Thyroid gland (tissue), 4 donors: ENCODE results near the gene COPE.

ENCODE experiments used
- POLR2A ChIP-seq, 2 donors: fragments of 450-650 bp; IDR thresholded peaks; one replicate each; pipeline ENCODE4 v1.6.1; 2017; ENCODE audit warnings: antibody characterized with exemption in 2 of 2, mild to moderate bottlenecking in 2 of 2, moderate library complexity in 1 of 2
- TF ChIP-seq, protein P1 (sequence below), 6 experiments: fragments of 200-600 bp in 3 of 6; fragments of 450-650 bp in 3 of 6; sonication (generic) in 3 of 6; IDR thresholded peaks; one replicate each; pipeline ENCODE4 v1.5.1; 2016 to 2019; ENCODE audit warnings: antibody characterized with exemption in 6 of 6, mild to moderate bottlenecking in 2 of 6, inconsistent platforms in 1 of 6, moderate library complexity in 1 of 6

- no peak for TF ChIP-seq POLR2A (IDR thresholded peaks at IDR 0.05)
- TF ChIP-seq, protein P1, sequence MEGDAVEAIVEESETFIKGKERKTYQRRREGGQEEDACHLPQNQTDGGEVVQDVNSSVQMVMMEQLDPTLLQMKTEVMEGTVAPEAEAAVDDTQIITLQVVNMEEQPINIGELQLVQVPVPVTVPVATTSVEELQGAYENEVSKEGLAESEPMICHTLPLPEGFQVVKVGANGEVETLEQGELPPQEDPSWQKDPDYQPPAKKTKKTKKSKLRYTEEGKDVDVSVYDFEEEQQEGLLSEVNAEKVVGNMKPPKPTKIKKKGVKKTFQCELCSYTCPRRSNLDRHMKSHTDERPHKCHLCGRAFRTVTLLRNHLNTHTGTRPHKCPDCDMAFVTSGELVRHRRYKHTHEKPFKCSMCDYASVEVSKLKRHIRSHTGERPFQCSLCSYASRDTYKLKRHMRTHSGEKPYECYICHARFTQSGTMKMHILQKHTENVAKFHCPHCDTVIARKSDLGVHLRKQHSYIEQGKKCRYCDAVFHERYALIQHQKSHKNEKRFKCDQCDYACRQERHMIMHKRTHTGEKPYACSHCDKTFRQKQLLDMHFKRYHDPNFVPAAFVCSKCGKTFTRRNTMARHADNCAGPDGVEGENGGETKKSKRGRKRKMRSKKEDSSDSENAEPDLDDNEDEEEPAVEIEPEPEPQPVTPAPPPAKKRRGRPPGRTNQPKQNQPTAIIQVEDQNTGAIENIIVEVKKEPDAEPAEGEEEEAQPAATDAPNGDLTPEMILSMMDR (IDR thresholded peaks at IDR 0.05): no peak
Measured at GRCh38 chr19:18863843-18864362, 55.3 kb downstream of the COPE start.
